DOHH2 (cell line): Measurements from ENCODE around the gene HIVEP2.

ENCODE experiments used
- H3F3A ChIP-seq: fragments of 200-600 bp; sonication (generic), shearing (Covaris generic); 2 replicates; pipeline ENCODE4 v1.6.0; 2016; ENCODE audit warnings: antibody characterized with exemption, mild to moderate bottlenecking; ENCODE audit not compliant: control insufficient read depth, insufficient read depth
- H3K27ac ChIP-seq: fragments of 200-600 bp; sonication (generic); 2 replicates; pipeline ENCODE4 v1.5.1; 2014; ENCODE audit warnings: low read depth, mild to moderate bottlenecking, low read length, moderate library complexity
- H3K27me3 ChIP-seq: fragments of 200-600 bp; sonication (generic); 2 replicates; pipeline ENCODE4 v1.6.1; 2014; ENCODE audit warnings: mild to moderate bottlenecking, low read length, mixed read lengths; ENCODE audit not compliant: control insufficient read depth
- H3K36me3 ChIP-seq: fragments of 200-600 bp; sonication (generic); 2 replicates; pipeline ENCODE4 v1.6.1; 2014; ENCODE audit warnings: mild to moderate bottlenecking, low read length, moderate library complexity, mixed read lengths; ENCODE audit not compliant: control insufficient read depth
- H3K4me1 ChIP-seq: fragments of 200-600 bp; sonication (generic); 2 replicates; pipeline ENCODE4 v1.6.1; 2014; ENCODE audit warnings: mild to moderate bottlenecking, low read length, mixed read lengths; ENCODE audit not compliant: control insufficient read depth
- H3K4me2 ChIP-seq: fragments of 200-600 bp; sonication (generic); 2 replicates; pipeline ENCODE4 v1.6.0; 2014; ENCODE audit warnings: mild to moderate bottlenecking, low read length, moderate library complexity
- H3K4me3 ChIP-seq: fragments of 200-600 bp; sonication (generic); 2 replicates; pipeline ENCODE4 v1.5.1; 2014; ENCODE audit warnings: mild to moderate bottlenecking, low read length, mixed read lengths
- H3K79me2 ChIP-seq: fragments of 200-600 bp; sonication (generic); 2 replicates; pipeline ENCODE4 v1.6.1; 2014; ENCODE audit warnings: mild to moderate bottlenecking, low read length, mixed read lengths; ENCODE audit not compliant: control insufficient read depth
- H3K9me2 ChIP-seq: fragments of 200-600 bp; sonication (generic); replicated peaks from 2 replicates; pipeline ENCODE4 v1.6.1; 2014; ENCODE audit warnings: mild to moderate bottlenecking, low read length, mixed read lengths; ENCODE audit not compliant: control insufficient read depth
- H3K9me3 ChIP-seq: fragments of 200-600 bp; sonication (generic); 2 replicates; pipeline ENCODE4 v1.6.1; 2014; ENCODE audit warnings: antibody characterized with exemption, low read length, mixed read lengths; ENCODE audit not compliant: control insufficient read depth, insufficient read depth
- H4K20me1 ChIP-seq: fragments of 200-600 bp; sonication (generic); 2 replicates; pipeline ENCODE4 v1.6.0; 2014; ENCODE audit warnings: low read depth, mild to moderate bottlenecking, antibody characterized with exemption, low read length, moderate library complexity; ENCODE audit not compliant: control insufficient read depth, insufficient read depth
- CTCF ChIP-seq: fragments of 200-600 bp; sonication (generic); IDR thresholded peaks from one replicate; pipeline ENCODE4 v1.5.1; 2014; ENCODE audit warnings: antibody characterized with exemption, mild to moderate bottlenecking, low read depth, low read length; ENCODE audit not compliant: poor library complexity, severe bottlenecking
- EZH2phosphoT487 ChIP-seq: fragments of 200-600 bp; sonication (generic); IDR thresholded peaks from 2 replicates; pipeline ENCODE4 v1.6.1; 2017; ENCODE audit warnings: borderline replicate concordance, mild to moderate bottlenecking, antibody characterized with exemption, low read length, moderate library complexity, mixed read lengths

The HIVEP2 gene

GRCh38 chr6:142881290-142881689 is 63.7 kb downstream of the HIVEP2 start:
- Histone ChIP-seq H3F3A (no peaks in the 10 kb centered on the region; the same call in 1 of the 2 replicates), H3K4me1 (peaks cover 32% of the 10 kb centered on the region), H4K20me1 (no peaks in the 10 kb centered on the region), H3K9me3 (no peaks in the 10 kb centered on the region), H3K36me3 (peaks cover 2% of the 10 kb centered on the region; the same call in 1 of the 2 replicates), H3K27ac (no peak overlapping the region), H3K4me2 (no peak overlapping the region), H3K79me2 (peaks cover 80% of the 10 kb centered on the region), H3K4me3 (no peak overlapping the region), H3K27me3 (no peaks in the 10 kb centered on the region), H3K9me2 (no peaks in the 10 kb centered on the region)
- TF ChIP-seq CTCF (no peak), EZH2phosphoT487 (no peak)

GRCh38 chr6:142880201-142880600 is 64.8 kb downstream of the HIVEP2 start:
- peaks cover 72% of the 10 kb centered on the region for H3K79me2 ChIP-seq
- peaks cover 21% of the 10 kb centered on the region for H3K4me1 ChIP-seq
- H3K4me3 ChIP-seq, result no peak overlapping the region
- H3K36me3 ChIP-seq, result peaks cover 2% of the 10 kb centered on the region; the same call in 1 of the 2 replicates
- no peak overlapping the region for H3K27ac ChIP-seq
- H3F3A ChIP-seq, result no peaks in the 10 kb centered on the region
- H3K9me2 ChIP-seq, result no peaks in the 10 kb centered on the region
- H4K20me1 ChIP-seq, result no peaks in the 10 kb centered on the region
- H3K9me3 ChIP-seq, result no peaks in the 10 kb centered on the region
- no peaks in the 10 kb centered on the region for H3K27me3 ChIP-seq
- H3K4me2 ChIP-seq, result no peak overlapping the region
- TF ChIP-seq EZH2phosphoT487 (no peak), CTCF (no peak)

GRCh38 chr6:142879527-142879926 is 65.4 kb downstream of the HIVEP2 start:
- peaks cover 68% of the 10 kb centered on the region for H3K79me2 ChIP-seq
- no peak overlapping the region for H3K4me3 ChIP-seq
- no peaks in the 10 kb centered on the region for H3F3A ChIP-seq
- H3K9me3 ChIP-seq, result no peaks in the 10 kb centered on the region
- no peaks in the 10 kb centered on the region for H3K27me3 ChIP-seq
- peaks cover 2% of the 10 kb centered on the region; the same call in 1 of the 2 replicates for H3K36me3 ChIP-seq
- TF ChIP-seq CTCF (no peak), EZH2phosphoT487 (no peak)
- peaks cover 20% of the 10 kb centered on the region for H3K4me1 ChIP-seq
- no peaks in the 10 kb centered on the region for H3K9me2 ChIP-seq
- H3K4me2 ChIP-seq, result no peak overlapping the region
- no peak overlapping the region for H3K27ac ChIP-seq
- no peaks in the 10 kb centered on the region for H4K20me1 ChIP-seq

GRCh38 chr6:142879076-142879475 is 65.9 kb downstream of the HIVEP2 start:
- H3K79me2 ChIP-seq, result peaks cover 65% of the 10 kb centered on the region

More at GRCh38 chr6:142879076-142879475, 65.9 kb downstream of the HIVEP2 start:
- no peaks in the 10 kb centered on the region for H3K27me3 ChIP-seq
- no peaks in the 10 kb centered on the region for H3F3A ChIP-seq
- no peaks in the 10 kb centered on the region for H4K20me1 ChIP-seq
- TF ChIP-seq CTCF, result no peak
- no peak for TF ChIP-seq EZH2phosphoT487
- no peak overlapping the region for H3K4me3 ChIP-seq
- no peak overlapping the region for H3K4me2 ChIP-seq
- no peaks in the 10 kb centered on the region for H3K9me3 ChIP-seq
- peaks cover 2% of the 10 kb centered on the region; the same call in 1 of the 2 replicates for H3K36me3 ChIP-seq
- peaks cover 20% of the 10 kb centered on the region for H3K4me1 ChIP-seq
- no peaks in the 10 kb centered on the region for H3K9me2 ChIP-seq
- no peak overlapping the region for H3K27ac ChIP-seq
